ENCODE measurements around the gene SRRD. TPM values are rescaled to one million over a fixed set of nuclear protein-coding genes. Genes with fewer than 3 reads are reported as not detected.

Gene SRRD
- total and polyA plus RNA-seq, 2 of the 13 experiments (the other 11 are each of a cell fraction or from before 2014, with no cell fraction given), result 22.8 to 36.6 TPM

DNA sequence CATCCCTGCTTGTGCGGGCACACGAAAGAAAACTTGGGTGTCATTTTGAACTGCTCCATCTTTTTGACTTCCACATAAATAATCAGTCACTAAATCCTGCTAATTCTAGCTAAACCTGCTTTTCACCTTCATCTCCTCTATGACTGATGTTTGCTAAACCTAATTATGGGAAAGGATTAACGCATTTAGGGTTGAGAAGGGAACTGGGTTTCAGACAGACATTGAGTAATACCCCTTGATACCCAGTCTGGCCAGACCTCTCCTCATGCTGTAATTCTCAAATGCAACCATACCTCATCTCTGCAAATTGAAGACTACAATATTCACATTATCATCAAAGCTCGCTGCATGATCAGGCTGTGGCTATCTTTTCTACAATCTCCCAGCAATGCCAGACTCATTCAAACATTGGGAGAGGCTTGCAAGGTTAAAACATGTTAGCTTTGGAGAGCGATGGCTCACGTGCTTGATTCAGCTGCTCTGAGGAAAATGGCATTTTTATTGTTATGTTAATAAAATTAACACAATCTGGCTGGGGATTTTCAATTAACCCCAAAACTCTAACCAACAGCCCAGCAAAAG is 2.5 kb upstream of the SRRD start:
- no peak for DNase-seq (ENCODE audit: low spot score)
- CTCF ChIA-PET (ENCODE audit: low intra/inter-chr PET ratio, low total read pairs), result no interaction called here
- H3K4me1 ChIP-seq (ENCODE audit: insufficient read depth, low read length), result peaks cover 83% of the 10 kb centered on the region
- no peak for FAIRE-seq
- intact Hi-C loops (cut with micrococcal nuclease; ENCODE audit: unreplicated experiment) (no loop called here), in situ Hi-C loops (cut with HindIII; ENCODE audit: extremely low pct_ligation_motif_present, low pct_unique_long_range_greater_than_20kb) (no loop called here)
- H2AFZ ChIP-seq (ENCODE audit: low read length), result no peak overlapping the region
- H3K36me3 ChIP-seq (replicated peaks in 1 of 2; ENCODE audit: control insufficient read depth in 1 of 2, insufficient read depth in 2 of 2, low read length in 2 of 2), result peaks cover 0 to 13% of the 10 kb centered on the region in 2 experiments; a peak in 3 of 5 replicates
- no peak for ATAC-seq
- no peak for TF ChIP-seq IKZF1 (IDR thresholded peaks at IDR 0.05)
- TF ChIP-seq KLF13 (CRISPR knock-in tag; IDR thresholded peaks at IDR 0.05), result no peak
- no peak for TF ChIP-seq ISX (CRISPR knock-in tag; conservative IDR thresholded peaks at IDR 0.05)
- TF ChIP-seq KAT8 (CRISPR knock-in tag; IDR thresholded peaks at IDR 0.05), result no peak
- no peak for TF ChIP-seq RBFOX2 (IDR thresholded peaks at IDR 0.05; ENCODE audit: low read depth, low read length)
- TF ChIP-seq ZNF580 (CRISPR knock-in tag; IDR thresholded peaks at IDR 0.05; ENCODE audit: borderline replicate concordance, low read depth), result no peak
- no peak for TF ChIP-seq BRCA1 (CRISPR knock-in tag; IDR thresholded peaks at IDR 0.05)
- TF ChIP-seq ZBTB3 (CRISPR knock-in tag; IDR thresholded peaks at IDR 0.05; ENCODE audit: borderline replicate concordance, low read depth), result no peak
- TF ChIP-seq ZNF318 (CRISPR knock-in tag; IDR thresholded peaks at IDR 0.05), result no peak
- TF ChIP-seq ZNF12 (CRISPR knock-in tag; IDR thresholded peaks at IDR 0.05), result no peak
- no peak for TF ChIP-seq HDAC6 (IDR thresholded peaks at IDR 0.05; ENCODE audit: low read depth, low read length)
- no peak for TF ChIP-seq ZNF207 (IDR thresholded peaks at IDR 0.05; ENCODE audit: borderline replicate concordance)
- TF ChIP-seq, protein P1, sequence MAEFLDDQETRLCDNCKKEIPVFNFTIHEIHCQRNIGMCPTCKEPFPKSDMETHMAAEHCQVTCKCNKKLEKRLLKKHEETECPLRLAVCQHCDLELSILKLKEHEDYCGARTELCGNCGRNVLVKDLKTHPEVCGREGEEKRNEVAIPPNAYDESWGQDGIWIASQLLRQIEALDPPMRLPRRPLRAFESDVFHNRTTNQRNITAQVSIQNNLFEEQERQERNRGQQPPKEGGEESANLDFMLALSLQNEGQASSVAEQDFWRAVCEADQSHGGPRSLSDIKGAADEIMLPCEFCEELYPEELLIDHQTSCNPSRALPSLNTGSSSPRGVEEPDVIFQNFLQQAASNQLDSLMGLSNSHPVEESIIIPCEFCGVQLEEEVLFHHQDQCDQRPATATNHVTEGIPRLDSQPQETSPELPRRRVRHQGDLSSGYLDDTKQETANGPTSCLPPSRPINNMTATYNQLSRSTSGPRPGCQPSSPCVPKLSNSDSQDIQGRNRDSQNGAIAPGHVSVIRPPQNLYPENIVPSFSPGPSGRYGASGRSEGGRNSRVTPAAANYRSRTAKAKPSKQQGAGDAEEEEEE (CRISPR knock-in tag; IDR thresholded peaks at IDR 0.05; ENCODE audit: borderline replicate concordance), result no peak
- no peak for TF ChIP-seq ZNF337 (CRISPR knock-in tag; IDR thresholded peaks at IDR 0.05; ENCODE audit: borderline replicate concordance, low read depth)
- BruUV-seq (replicated peaks), result no TSS peak
- peaks cover 84% of the 10 kb centered on the region for H3K79me2 ChIP-seq (ENCODE audit: insufficient read depth, low read length)
- 78% methylated on average over 6 of the region's 6 CpGs for WGBS (ENCODE audit: low lambda C conversion rate)
- peak overlapping the region; percentile 72 for H3K9ac ChIP-seq (ENCODE audit: insufficient read depth, low read depth, low read length)
- H3K27ac ChIP-seq (ENCODE audit: extremely low read length, insufficient read depth, low read length), result peak overlapping the region; percentile 95
- H3K4me3 ChIP-seq (replicated peaks in 1 of 3; ENCODE audit: insufficient read depth in 1 of 3, low read depth in 2 of 3, low read length in 3 of 3), result peak overlapping the region in 1 of 3 experiments; percentile 61; a peak in 1 of 6 replicates
- no peaks in the 10 kb centered on the region; a peak in 1 of 5 replicates for H3K27me3 ChIP-seq (ENCODE audit: control insufficient read depth in 1 of 2, insufficient read depth in 2 of 2, low read length in 2 of 2)
- POLR2A ChIA-PET, result interaction anchor here (0.6 to 1.0 kb wide), 2 partner anchors 8 to 31 kb away, joined by 3 read pairs; partner anchors contain the start of gene TFIP11
- peak overlapping the region; percentile 83 for H3K4me2 ChIP-seq (ENCODE audit: low read depth, low read length)
- no peaks in the 10 kb centered on the region for H4K20me1 ChIP-seq (ENCODE audit: insufficient read depth, low read length)
- H3K9me3 ChIP-seq (ENCODE audit: low read length), result no peaks in the 10 kb centered on the region
